MM.1S (cell line): ENCODE data around the gene USP12.

Source experiments
- EZH2 ChIP-seq: fragments of 300-600 bp; sonication (generic); optimal IDR thresholded peaks from 2 replicates; pipeline ENCODE3; 2017; ENCODE audit warnings: low read depth, mild to moderate bottlenecking, antibody characterized with exemption, low read length, mixed read lengths
- TF ChIP-seq, protein P1 (sequence below): fragments of 300-600 bp; sonication (generic); IDR thresholded peaks from 2 replicates; pipeline ENCODE4 v1.5.1; 2016; ENCODE audit warnings: antibody characterized with exemption, low read length, mixed read lengths

DNA sequence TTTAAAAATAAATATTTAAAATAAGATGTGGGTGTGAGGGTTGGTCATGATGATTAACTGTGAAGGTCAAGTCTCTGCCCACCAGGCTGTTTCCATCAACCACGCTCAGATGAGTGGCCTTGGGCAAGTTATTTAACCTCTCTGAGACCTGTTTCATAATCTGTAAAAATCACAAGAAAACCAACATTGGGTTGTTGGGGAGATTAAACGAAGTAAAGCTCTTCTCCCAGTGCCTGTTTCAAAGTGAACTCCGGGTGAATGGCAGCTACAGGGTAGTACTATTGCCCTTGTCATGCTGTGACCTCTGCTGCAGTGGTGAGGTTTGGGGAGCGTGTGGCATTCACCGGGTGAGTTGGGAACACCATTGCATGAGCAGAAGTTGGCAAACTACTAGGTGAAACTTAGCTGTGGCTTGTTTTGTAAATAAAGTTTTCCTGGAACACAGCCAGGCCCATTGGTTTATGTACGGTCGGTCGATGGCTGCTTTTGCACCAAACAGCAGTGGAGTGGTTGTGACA, 153.2 kb downstream of the USP12 start:
- TF ChIP-seq, protein P1, sequence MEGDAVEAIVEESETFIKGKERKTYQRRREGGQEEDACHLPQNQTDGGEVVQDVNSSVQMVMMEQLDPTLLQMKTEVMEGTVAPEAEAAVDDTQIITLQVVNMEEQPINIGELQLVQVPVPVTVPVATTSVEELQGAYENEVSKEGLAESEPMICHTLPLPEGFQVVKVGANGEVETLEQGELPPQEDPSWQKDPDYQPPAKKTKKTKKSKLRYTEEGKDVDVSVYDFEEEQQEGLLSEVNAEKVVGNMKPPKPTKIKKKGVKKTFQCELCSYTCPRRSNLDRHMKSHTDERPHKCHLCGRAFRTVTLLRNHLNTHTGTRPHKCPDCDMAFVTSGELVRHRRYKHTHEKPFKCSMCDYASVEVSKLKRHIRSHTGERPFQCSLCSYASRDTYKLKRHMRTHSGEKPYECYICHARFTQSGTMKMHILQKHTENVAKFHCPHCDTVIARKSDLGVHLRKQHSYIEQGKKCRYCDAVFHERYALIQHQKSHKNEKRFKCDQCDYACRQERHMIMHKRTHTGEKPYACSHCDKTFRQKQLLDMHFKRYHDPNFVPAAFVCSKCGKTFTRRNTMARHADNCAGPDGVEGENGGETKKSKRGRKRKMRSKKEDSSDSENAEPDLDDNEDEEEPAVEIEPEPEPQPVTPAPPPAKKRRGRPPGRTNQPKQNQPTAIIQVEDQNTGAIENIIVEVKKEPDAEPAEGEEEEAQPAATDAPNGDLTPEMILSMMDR = no peak
- no peak for TF ChIP-seq EZH2
